SK-N-SH (cell line): ENCODE data around the gene PTCD2. TPM values are rescaled to one million over a fixed set of nuclear protein-coding genes. Genes with fewer than 3 reads are reported as not detected.

ENCODE experiments used
- CTCF ChIA-PET: fragments of 300-600, 350-600 bp; formaldehyde crosslinking; extraction: SDS; loops from one replicate; lab custom pipeline; 2021; lab: Yijun Ruan, JAX
- POLR2A ChIA-PET: fragments of 350-600 bp; sonication (Branson Sonifier 250); formaldehyde crosslinking; extraction: SDS; loops from one replicate; lab custom pipeline; 2020; ENCODE audit warnings: antibody characterized with exemption, inconsistent platforms; lab: Yijun Ruan, JAX
- DNase-seq: peaks from one replicate; pipeline ENCODE4 v3.0.0; 2012
- H2AFZ ChIP-seq: fragments of 200-600 bp; sonication (generic); 2 replicates; pipeline ENCODE4 v1.8.1; 2016; ENCODE audit warnings: antibody characterized with exemption, mild to moderate bottlenecking, low read depth
- H3F3A ChIP-seq: fragments of 200-600 bp; sonication (generic); replicated peaks from 2 replicates; pipeline ENCODE3; 2016; ENCODE audit warnings: antibody characterized with exemption, mild to moderate bottlenecking; ENCODE audit not compliant: insufficient read depth
- H3K27ac ChIP-seq, 2 experiments: fragments of 200-500 bp in 1 of 2; fragments of 200-600 bp in 1 of 2; sonication (Bioruptor generic) in 1 of 2; sonication (generic), shearing (Covaris generic) in 1 of 2; 2 replicates each; pipeline versions ENCODE4 v1.5.1 to v1.6.1; 2014 to 2016; ENCODE audit warnings: low read depth in 2 of 2, inconsistent platforms in 1 of 2, low read length in 1 of 2, mild to moderate bottlenecking in 1 of 2, mixed read lengths in 1 of 2
- H3K27me3 ChIP-seq: fragments of 200-600 bp; sonication (generic), shearing (Covaris generic); 2 replicates; pipeline ENCODE4 v1.6.1; 2016; ENCODE audit warnings: mixed run types; ENCODE audit not compliant: insufficient read depth
- H3K36me3 ChIP-seq, 2 experiments: fragments of 200-500 bp in 1 of 2; fragments of 200-600 bp in 1 of 2; sonication (Bioruptor generic) in 1 of 2; sonication (generic) in 1 of 2; replicated peaks in 1 of 2; 2 replicates each; pipeline versions ENCODE3 to v1.5.1; 2014 to 2016; ENCODE audit warnings: low read length in 1 of 2, mild to moderate bottlenecking in 1 of 2; ENCODE audit not compliant: insufficient read depth in 2 of 2, control insufficient read depth in 1 of 2
- H3K4me1 ChIP-seq, 2 experiments: fragments of 200-500 bp in 1 of 2; fragments of 200-600 bp in 1 of 2; sonication (Bioruptor generic) in 1 of 2; sonication (generic), shearing (Covaris generic) in 1 of 2; 2 replicates each; pipeline versions ENCODE4 v1.5.1 to v1.6.1; 2014 to 2016; ENCODE audit warnings: low read depth in 1 of 2, low read length in 1 of 2, mixed run types in 1 of 2; ENCODE audit not compliant: insufficient read depth in 2 of 2, control insufficient read depth in 1 of 2
- H3K4me2 ChIP-seq: fragments of 200-600 bp; sonication (generic), shearing (Covaris generic); 2 replicates; pipeline ENCODE4 v1.6.1; 2017; ENCODE audit warnings: mixed run types
- H3K4me3 ChIP-seq, 2 experiments: fragments of 200-500 bp in 1 of 2; fragments of 200-600 bp in 1 of 2; sonication (Bioruptor generic) in 1 of 2; sonication (generic), shearing (Covaris generic) in 1 of 2; 2 replicates each; pipeline versions ENCODE4 v1.5.1 to v1.8.1; 2014 to 2016; ENCODE audit warnings: low read depth in 2 of 2, inconsistent platforms in 1 of 2, low read length in 1 of 2, mild to moderate bottlenecking in 1 of 2, mixed read lengths in 1 of 2, moderate library complexity in 1 of 2
- H3K79me2 ChIP-seq: fragments of 200-600 bp; sonication (generic); 2 replicates; pipeline ENCODE4 v1.8.1; 2017; ENCODE audit warnings: mild to moderate bottlenecking; ENCODE audit not compliant: insufficient read depth
- H3K9ac ChIP-seq: fragments of 200-600 bp; sonication (generic); 2 replicates; pipeline ENCODE4 v1.6.1; 2017; ENCODE audit warnings: mixed run types
- H3K9me2 ChIP-seq: fragments of 200-600 bp; sonication (generic); 2 replicates; pipeline ENCODE4 v1.6.1; 2017; ENCODE audit warnings: mixed run types
- H3K9me3 ChIP-seq: fragments of 200-600 bp; sonication (generic); 2 replicates; pipeline ENCODE4 v1.6.1; 2017; ENCODE audit warnings: mixed run types, mild to moderate bottlenecking, moderate library complexity
- H4K20me1 ChIP-seq: fragments of 200-600 bp; sonication (generic); 2 replicates; pipeline ENCODE4 v1.6.1; 2017; ENCODE audit warnings: mild to moderate bottlenecking, mixed run types; ENCODE audit not compliant: insufficient read depth
- CTCF ChIP-seq: fragments of 200-600 bp; sonication (generic); IDR thresholded peaks from 2 replicates; pipeline ENCODE4 v1.6.1; 2017; ENCODE audit warnings: antibody characterized with exemption, mild to moderate bottlenecking, moderate library complexity
- GATA2 ChIP-seq: sonication (generic); formaldehyde crosslinking; IDR thresholded peaks from 2 replicates; pipeline ENCODE4 v1.5.0; 2020; ENCODE audit warnings: mild to moderate bottlenecking, missing genetic modification reagents
- IRF3 ChIP-seq: fragments of 150-350 bp; IDR thresholded peaks from 2 replicates; pipeline ENCODE4 v1.6.1; 2016; ENCODE audit warnings: mild to moderate bottlenecking, low read depth, low read length
- JUND ChIP-seq: IDR thresholded peaks from 2 replicates; pipeline ENCODE4 v1.4.0; 2012
- MXI1 ChIP-seq: IDR thresholded peaks from 2 replicates; pipeline ENCODE4 v1.6.1; 2012; ENCODE audit warnings: mild to moderate bottlenecking, low read depth, low read length, improper control_type of control experiment
- NRF1 ChIP-seq: IDR thresholded peaks from 2 replicates; pipeline ENCODE4 v1.6.1; 2012; ENCODE audit warnings: low read depth, mild to moderate bottlenecking, low read length
- PBX3 ChIP-seq: IDR thresholded peaks from 2 replicates; pipeline ENCODE4; 2012
- RAD21 ChIP-seq: IDR thresholded peaks from 2 replicates; pipeline ENCODE4 v1.6.1; 2012; ENCODE audit warnings: mild to moderate bottlenecking, low read length
- SIN3A ChIP-seq: IDR thresholded peaks from 2 replicates; pipeline ENCODE4 v1.6.1; 2012; ENCODE audit warnings: low read depth, mild to moderate bottlenecking, low read length, moderate library complexity, borderline replicate concordance
- SMC3 ChIP-seq: IDR thresholded peaks from 2 replicates; pipeline ENCODE4 v1.6.1; 2012; ENCODE audit warnings: low read depth, low read length, improper control_type of control experiment
- TEAD4 ChIP-seq: IDR thresholded peaks from 2 replicates; pipeline ENCODE4 v1.4.0; 2012; ENCODE audit warnings: mild to moderate bottlenecking, borderline replicate concordance; ENCODE audit not compliant: insufficient read depth
- USF1 ChIP-seq: IDR thresholded peaks from 2 replicates; pipeline ENCODE4 v1.4.0; 2012; ENCODE audit warnings: low read depth, borderline replicate concordance
- WGBS: methylation state at CpG from one replicate; pipeline ENCODE4 v1.1.6; 2017; ENCODE audit warnings: low lambda C conversion rate; 5-methylcytosine and 5-hydroxymethylcytosine counted together
- polyA plus RNA-seq, 3 experiments: library from polyadenylated mRNA; depleted of rRNA; stranded (reverse); fragments of >200 nt; gene quantifications; 2 replicates each; pipeline ENCODE4 v1.2.3, GENCODE V29; 2012

Gene PTCD2
- polyA plus RNA-seq, 1 of the 3 experiments (the other 2 are of a cell fraction) = 6.7 TPM

- Histone ChIP-seq H3K36me3 (peaks cover 18 to 20% of the 10 kb centered on the region in 2 experiments), H3K4me1 (peaks cover 0 to 8% of the 10 kb centered on the region in 2 experiments; a peak in 2 of 4 replicates), H3K4me3 (no peak overlapping the region), H4K20me1 (no peaks in the 10 kb centered on the region), H3F3A (peaks cover 10% of the 10 kb centered on the region), H3K9ac (no peak overlapping the region), H3K9me2 (no peaks in the 10 kb centered on the region), H3K4me2 (no peak overlapping the region), H2AFZ (no peak overlapping the region), H3K9me3 (no peaks in the 10 kb centered on the region), H3K79me2 (no peaks in the 10 kb centered on the region), H3K27me3 (no peaks in the 10 kb centered on the region), H3K27ac (no peak overlapping the region)
- POLR2A ChIA-PET = interaction anchor here (0.6 kb wide), 1 partner anchor 35 kb away, joined by 3 read pairs; the partner anchor contains the start of genes MRPS27 and PTCD2
- TF ChIP-seq SMC3 = peak; percentile 51
- TF ChIP-seq MXI1 = no peak
- peak; percentile 59 for TF ChIP-seq CTCF
- TF ChIP-seq RAD21 = peak; percentile 76
- no peak for TF ChIP-seq GATA2 (CRISPR knock-in tag)
- WGBS = 88% methylated on average over 5 of the region's 5 CpGs
- DNase-seq = peak; percentile 45
- CTCF ChIA-PET = interaction anchor here (0.6 to 4.1 kb wide), 24 partner anchors 9 to 1098 kb away, joined by 3 to 36 read pairs (median 3); no protein-coding TSS in a partner anchor
Measured at GRCh38 chr5:72355706-72356299, 35.6 kb downstream of the PTCD2 start.

- no peak overlapping the region for H3K4me3 ChIP-seq
- POLR2A ChIA-PET = interaction anchor here (0.6 kb wide), 1 partner anchor 36 kb away, joined by 3 read pairs; the partner anchor contains the start of genes MRPS27 and PTCD2
- DNase-seq = no peak
- H3K4me1 ChIP-seq = peaks cover 0 to 8% of the 10 kb centered on the region in 2 experiments; a peak in 2 of 4 replicates
- H3F3A ChIP-seq = peaks cover 10% of the 10 kb centered on the region
- no peaks in the 10 kb centered on the region for H3K9me3 ChIP-seq
- peaks cover 18 to 20% of the 10 kb centered on the region in 2 experiments for H3K36me3 ChIP-seq
- 92% methylated on average over 1 of the region's 1 CpG for WGBS
- TF ChIP-seq USF1 (no peak), SIN3A (no peak), IRF3 (no peak), NRF1 (no peak), JUND (no peak), TEAD4 (no peak), PBX3 (no peak)
- H3K9ac ChIP-seq = no peak overlapping the region
- H3K9me2 ChIP-seq = no peaks in the 10 kb centered on the region
- no peak overlapping the region for H3K4me2 ChIP-seq
- H4K20me1 ChIP-seq = no peaks in the 10 kb centered on the region
- no peaks in the 10 kb centered on the region for H3K27me3 ChIP-seq
- no peak overlapping the region for H2AFZ ChIP-seq
- H3K27ac ChIP-seq = no peak overlapping the region
- no peaks in the 10 kb centered on the region for H3K79me2 ChIP-seq
- CTCF ChIA-PET = interaction anchor here (0.6 to 4.1 kb wide), 25 partner anchors 9 to 1098 kb away, joined by 3 to 36 read pairs (median 3); no protein-coding TSS in a partner anchor
Measured at GRCh38 chr5:72356361-72356760, 36.2 kb downstream of the PTCD2 start.
